B cell (primary cell): Measurements from ENCODE around the gene LEMD2. TPM values are rescaled to one million over a fixed set of nuclear protein-coding genes. Genes with fewer than 3 reads are reported as not detected.
A peak's percentile ranks its signal among the peaks of the same experiment; 100 is the strongest.

ENCODE experiments used
- ATAC-seq: fragments of 200-7000 bp; cut with Tn5 transposase; one replicate; pipeline ENCODE4 v1.10.0; 2021; ENCODE audit warnings: low read depth, mild to moderate bottlenecking, moderate number of reproducible peaks, moderate library complexity
- CTCF ChIA-PET: fragments of 350-600 bp; sonication (Branson Sonifier 250); formaldehyde crosslinking; loops from one replicate; lab custom pipeline; 2021; ENCODE audit warnings: antibody characterized with exemption, inconsistent platforms; lab: Charles Lee
- POLR2A ChIA-PET: fragments of 350-600 bp; sonication (Branson Sonifier 250); formaldehyde crosslinking; loops from one replicate; lab custom pipeline; 2021; ENCODE audit warnings: antibody characterized with exemption; lab: Charles Lee
- DNase-seq: peaks from one replicate; pipeline ENCODE4 v3.0.0; 2013
- H2AFZ ChIP-seq: 2 replicates; pipeline ENCODE4 v1.6.1; 2012; ENCODE audit warnings: mild to moderate bottlenecking, low read depth, low read length; ENCODE audit not compliant: insufficient read depth, poor library complexity, severe bottlenecking
- H3K27ac ChIP-seq, 2 donors: 1 replicate in 1 of 2; 2 replicates in 1 of 2; pipeline ENCODE4 v1.5.1; 2012 to 2013; ENCODE audit warnings: low read length in 2 of 2, mild to moderate bottlenecking in 2 of 2, moderate library complexity in 1 of 2
- H3K27me3 ChIP-seq, 4 experiments: fragments of 200-600 bp in 1 of 4; sonication (generic) in 1 of 4; replicated peaks in 1 of 4; 1 replicate in 2 of 4; 2 replicates in 2 of 4; pipeline versions ENCODE4 v1.6.1 to v1.7.0; 2013 to 2016; ENCODE audit warnings: low read length in 3 of 4, mild to moderate bottlenecking in 2 of 4, mixed read lengths in 1 of 4, moderate library complexity in 1 of 4; ENCODE audit not compliant: insufficient read depth in 4 of 4, control insufficient read depth in 3 of 4; ENCODE audit errors: control extremely low read depth in 1 of 4
- H3K36me3 ChIP-seq, 2 experiments: replicated peaks in 1 of 2; 1 replicate in 1 of 2; 2 replicates in 1 of 2; pipeline versions ENCODE4 v1.6.1 to v1.7.1; 2013; ENCODE audit warnings: low read length in 1 of 2; ENCODE audit not compliant: insufficient read depth in 2 of 2, control insufficient read depth in 1 of 2; ENCODE audit errors: control extremely low read depth in 1 of 2, extremely low read depth in 1 of 2
- H3K4me1 ChIP-seq, 2 donors: fragments of 200-600 bp in 1 of 2; sonication (generic) in 1 of 2; 1 replicate in 1 of 2; 2 replicates in 1 of 2; pipeline versions ENCODE4 v1.5.1 to v1.6.1; 2013 to 2017; ENCODE audit warnings: low read length in 2 of 2; ENCODE audit not compliant: control insufficient read depth in 2 of 2, insufficient read depth in 2 of 2
- H3K4me2 ChIP-seq: replicated peaks from 2 replicates; pipeline ENCODE3; 2012; ENCODE audit warnings: mild to moderate bottlenecking, low read depth, low read length; ENCODE audit not compliant: poor library complexity, severe bottlenecking
- H3K4me3 ChIP-seq, 5 experiments: fragments of 200-600 bp in 1 of 5; sonication (generic) in 1 of 5; 1 replicate in 3 of 5; 2 replicates in 2 of 5; pipeline versions ENCODE4 v1.5.1 to v1.7.0; 2011 to 2016; ENCODE audit warnings: low read length in 4 of 5, mild to moderate bottlenecking in 4 of 5, low read depth in 2 of 5, control low read depth in 1 of 5, moderate library complexity in 1 of 5; ENCODE audit not compliant: insufficient read depth in 1 of 5; ENCODE audit errors: control extremely low read depth in 1 of 5, extremely low read depth in 1 of 5
- H3K79me2 ChIP-seq: fragments of 200-600 bp; sonication (generic); one replicate; pipeline ENCODE4 v1.6.0; 2016; ENCODE audit warnings: low read length; ENCODE audit not compliant: control insufficient read depth, insufficient read depth
- H3K9ac ChIP-seq: fragments of 200-600 bp; sonication (generic); 2 replicates; pipeline ENCODE4 v1.6.1; 2017; ENCODE audit warnings: mild to moderate bottlenecking, low read length, moderate library complexity
- H3K9me3 ChIP-seq, 3 donors: one replicate each; pipeline versions ENCODE4 v1.6.1 to v1.7.1; 2013; ENCODE audit warnings: low read length in 2 of 3; ENCODE audit not compliant: control insufficient read depth in 2 of 3, insufficient read depth in 1 of 3; ENCODE audit errors: control extremely low read depth in 1 of 3
- H4K20me1 ChIP-seq: 2 replicates; pipeline ENCODE4 v1.6.0; 2012; ENCODE audit warnings: mild to moderate bottlenecking, low read length; ENCODE audit not compliant: insufficient read depth, control insufficient read depth, poor library complexity, severe bottlenecking
- H3K27ac Mint-ChIP-seq: one replicate; pipeline ENCODE4 v1.8.0; 2021; ENCODE audit warnings: mixed read lengths
- H3K27me3 Mint-ChIP-seq: one replicate; pipeline ENCODE4 v1.8.0; 2021; ENCODE audit warnings: mixed read lengths
- H3K4me1 Mint-ChIP-seq: one replicate; pipeline ENCODE4 v1.8.0; 2021; ENCODE audit warnings: mixed read lengths
- H3K4me3 Mint-ChIP-seq: one replicate; pipeline ENCODE4 v1.8.0; 2021; ENCODE audit warnings: mixed read lengths
- H3K9me3 Mint-ChIP-seq: one replicate; pipeline ENCODE4 v1.8.0; 2022; ENCODE audit warnings: mixed read lengths; ENCODE audit not compliant: insufficient read depth
- EZH2 ChIP-seq: IDR thresholded peaks from 2 replicates; pipeline ENCODE4 v1.6.1; 2012; ENCODE audit warnings: borderline replicate concordance, low read depth, mild to moderate bottlenecking, moderate library complexity, low read length; ENCODE audit not compliant: insufficient read depth, poor library complexity, severe bottlenecking
- WGBS: methylation state at CpG from one replicate; pipeline ENCODE4 v1.1.5; 2013; ENCODE audit warnings: missing lambda C conversion rate; ENCODE audit not compliant: insufficient coverage; 5-methylcytosine and 5-hydroxymethylcytosine counted together
- intact Hi-C: fragments of 100-400 bp; cut with micrococcal nuclease; formaldehyde crosslinking; loops from one replicate; pipeline ENCODE4 v1.10.0; 2022
- polyA minus RNA-seq: library from RNA; depleted of rRNA, polyadenylated mRNA; stranded (reverse); fragments of >200 nt; gene quantifications from 2 replicates; pipeline ENCODE4 v1.2.3, GENCODE V29; 2012
- polyA plus RNA-seq: library from polyadenylated mRNA; depleted of rRNA; stranded (reverse); fragments of >200 nt; gene quantifications from 2 replicates; pipeline ENCODE4 v1.2.3, GENCODE V29; 2012
- total RNA-seq, 2 donors: library from RNA; stranded (reverse); fragments of 120-200 nt in 1 of 2; gene quantifications; 1 replicate in 1 of 2; 2 replicates in 1 of 2; pipeline versions ENCODE4 v1.2.3 to v1.2.4, GENCODE V29; 2013 to 2022
- TF ChIP-seq, protein P1 (sequence below): fragments of 200-600 bp; IDR thresholded peaks from one replicate; pipeline ENCODE4 v1.8.0; 2022; ENCODE audit warnings: antibody characterized with exemption, mild to moderate bottlenecking

LEMD2 gene
- total RNA-seq (113 and 122 TPM in 2 replicates), polyA plus RNA-seq (58.7 and 68.1 TPM in 2 replicates), polyA minus RNA-seq (59.1 and 67.3 TPM in 2 replicates)
- total RNA-seq (2013) = 62.1 TPM

DNA sequence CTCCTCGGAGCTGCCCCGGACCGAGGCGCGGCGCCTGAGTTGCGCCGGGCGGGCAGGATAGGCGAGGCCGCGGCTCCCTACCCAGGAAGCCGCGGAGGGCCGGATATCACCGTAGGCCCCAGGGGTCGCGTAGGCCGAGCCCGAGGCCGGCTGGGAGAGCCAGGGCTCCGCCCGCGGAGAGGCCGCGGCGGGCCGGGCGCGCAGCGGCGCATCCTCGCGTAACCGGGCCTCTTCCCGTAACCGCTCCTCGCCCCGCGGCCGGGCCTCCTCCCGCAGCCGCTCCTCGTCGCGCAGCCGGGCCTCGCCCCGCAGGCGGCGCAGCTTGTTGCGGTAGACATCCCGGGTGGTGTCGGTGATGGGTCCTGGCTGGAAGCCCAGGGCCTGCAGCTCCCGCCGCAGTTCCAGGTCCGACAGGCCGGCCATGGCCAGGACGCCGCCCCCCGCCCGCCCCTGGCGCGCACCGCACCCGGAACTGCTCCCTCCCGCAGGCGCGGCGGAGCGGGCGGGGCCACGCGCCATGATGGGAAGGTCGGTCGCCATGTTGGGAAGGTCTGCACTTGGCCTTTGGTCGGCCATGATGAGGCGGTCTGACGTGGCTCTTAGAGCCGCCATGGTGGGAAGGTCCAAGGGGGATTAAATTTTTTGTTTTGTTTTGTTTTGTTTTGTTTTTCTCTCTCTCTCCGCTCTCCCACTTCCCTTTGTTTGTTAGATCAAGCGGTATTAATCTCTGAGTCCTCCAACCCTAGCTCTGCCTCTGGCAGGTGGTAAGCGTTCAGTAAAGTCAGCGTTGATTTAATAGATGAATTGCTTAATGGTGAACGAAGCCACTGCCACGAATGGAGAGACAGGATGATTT is at the start of gene LEMD2:
Gene LEMD2, minus strand, starts transcription at position 437 of the 856 bp plus-strand sequence. Its CDS starts 14 bp downstream, at position 423.
- Histone ChIP-seq H3K4me2 (peak within 1 kb of the TSS; percentile 84), H3K27ac (peak within 1 kb of the TSS; percentile 78 to 89), H2AFZ (peak within 1 kb of the TSS; percentile 84), H3K79me2 (peaks cover 43% of the 10 kb centered on the region), H4K20me1 (peaks cover 40% of the 10 kb centered on the region), H3K4me3 (peak within 1 kb of the TSS; percentile 11 to 89 (median 73)), H3K36me3 (peaks cover 0 to 14% of the 10 kb centered on the region in 2 experiments), H3K27me3 (peaks cover 0 to 5% (median 0%) of the 10 kb centered on the region in 4 experiments), H3K4me1 (peaks cover 34 to 37% of the 10 kb centered on the region in 2 donors), H3K9ac (peak within 1 kb of the TSS; percentile 93), H3K9me3 (no peaks in the 10 kb centered on the region)
- intact Hi-C loops = loop anchor here (1.0 to 5.0 kb wide), 5 partner anchors 18 to 458 kb away; partner anchors contain the start of genes CUTA, KIFC1, SMIM29 and UQCC2
- DNase-seq (peak; percentile 95), ATAC-seq (peak; percentile 92)
- no peaks in the 10 kb centered on the region for H3K9me3 Mint-ChIP-seq
- WGBS = 3% methylated on average over 78 of the region's 86 CpGs
- H3K27ac Mint-ChIP-seq = peak within 1 kb of the TSS; percentile 97
- peaks cover 4% of the 10 kb centered on the region for H3K27me3 Mint-ChIP-seq
- peak within 1 kb of the TSS; percentile 93 for H3K4me3 Mint-ChIP-seq
- ChIA-PET POLR2A (interaction anchor here (0.9 kb wide), 1 partner anchor 77 kb away, joined by 4 read pairs; the partner anchor contains the start of gene UQCC2), CTCF (interaction anchor here (1.6 to 5.6 kb wide), 2 partner anchors 9 to 18 kb away, joined by 3 to 48 read pairs; no protein-coding TSS in a partner anchor)
- peaks cover 47% of the 10 kb centered on the region for H3K4me1 Mint-ChIP-seq
- TF ChIP-seq EZH2 = no peak

DNA sequence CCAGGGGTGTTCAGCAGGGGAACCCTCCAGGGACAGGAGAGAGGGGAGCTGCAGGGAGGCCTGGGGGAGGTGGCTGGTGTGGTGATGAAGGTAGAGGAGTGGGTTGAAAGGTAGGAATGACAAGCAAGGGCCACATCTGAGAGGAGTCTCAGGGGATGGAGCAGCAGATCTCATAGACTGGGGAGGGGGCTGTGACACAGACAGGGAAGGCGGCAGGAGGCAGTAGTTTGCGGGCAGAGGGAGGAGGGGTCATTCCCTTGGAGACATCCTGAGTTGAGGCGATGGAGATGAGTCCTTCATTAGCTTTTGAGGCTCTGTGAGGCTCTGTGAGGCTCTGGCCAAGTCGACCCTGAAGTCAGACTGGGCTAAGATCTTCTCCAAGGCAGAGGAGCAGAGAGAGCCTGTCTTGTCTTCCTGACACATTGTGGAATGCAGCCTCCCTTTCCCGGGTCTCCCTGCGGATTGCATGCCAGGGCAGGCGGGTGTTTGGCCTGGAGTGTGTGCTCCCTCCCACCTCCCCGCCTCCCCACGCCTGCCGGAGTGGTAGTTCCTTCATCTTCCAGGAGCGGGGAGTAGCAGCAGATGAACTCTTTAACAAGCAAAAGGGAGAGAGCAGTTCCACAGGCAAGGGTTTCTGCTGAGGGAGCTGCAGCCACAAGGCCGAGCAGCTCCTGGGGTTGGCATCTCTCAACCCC is 49.2 kb upstream of the LEMD2 start:
- no peak overlapping the region for H3K4me2 ChIP-seq
- H3K27me3 ChIP-seq = peaks cover 0 to 11% (median 1%) of the 10 kb centered on the region in 4 experiments
- peaks cover 0 to 5% of the 10 kb centered on the region in 2 donors for H3K4me1 ChIP-seq
- H3K9ac ChIP-seq = no peak overlapping the region
- H3K36me3 ChIP-seq = no peaks in the 10 kb centered on the region
- Mint-ChIP-seq H3K27ac (no peak overlapping the region), H3K4me1 (peaks cover 3% of the 10 kb centered on the region), H3K4me3 (no peak overlapping the region), H3K27me3 (peaks cover 10% of the 10 kb centered on the region), H3K9me3 (no peaks in the 10 kb centered on the region)
- no peaks in the 10 kb centered on the region for H4K20me1 ChIP-seq
- DNase-seq (no peak), ATAC-seq (no peak)
- TF ChIP-seq, protein P1, sequence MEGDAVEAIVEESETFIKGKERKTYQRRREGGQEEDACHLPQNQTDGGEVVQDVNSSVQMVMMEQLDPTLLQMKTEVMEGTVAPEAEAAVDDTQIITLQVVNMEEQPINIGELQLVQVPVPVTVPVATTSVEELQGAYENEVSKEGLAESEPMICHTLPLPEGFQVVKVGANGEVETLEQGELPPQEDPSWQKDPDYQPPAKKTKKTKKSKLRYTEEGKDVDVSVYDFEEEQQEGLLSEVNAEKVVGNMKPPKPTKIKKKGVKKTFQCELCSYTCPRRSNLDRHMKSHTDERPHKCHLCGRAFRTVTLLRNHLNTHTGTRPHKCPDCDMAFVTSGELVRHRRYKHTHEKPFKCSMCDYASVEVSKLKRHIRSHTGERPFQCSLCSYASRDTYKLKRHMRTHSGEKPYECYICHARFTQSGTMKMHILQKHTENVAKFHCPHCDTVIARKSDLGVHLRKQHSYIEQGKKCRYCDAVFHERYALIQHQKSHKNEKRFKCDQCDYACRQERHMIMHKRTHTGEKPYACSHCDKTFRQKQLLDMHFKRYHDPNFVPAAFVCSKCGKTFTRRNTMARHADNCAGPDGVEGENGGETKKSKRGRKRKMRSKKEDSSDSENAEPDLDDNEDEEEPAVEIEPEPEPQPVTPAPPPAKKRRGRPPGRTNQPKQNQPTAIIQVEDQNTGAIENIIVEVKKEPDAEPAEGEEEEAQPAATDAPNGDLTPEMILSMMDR = no peak
- no peak for TF ChIP-seq EZH2
- POLR2A ChIA-PET = no interaction called here
- H2AFZ ChIP-seq = no peak overlapping the region
- no peaks in the 10 kb centered on the region for H3K79me2 ChIP-seq
- CTCF ChIA-PET = interaction anchor here (1.1 kb wide), 1 partner anchor 66 kb away, joined by 4 read pairs; no protein-coding TSS in a partner anchor
- intact Hi-C loops = no loop called here
- H3K4me3 ChIP-seq = no peak overlapping the region
- no peak overlapping the region for H3K27ac ChIP-seq
- peaks cover 0 to 18% (median 0%) of the 10 kb centered on the region in 3 donors for H3K9me3 ChIP-seq
- 86% methylated on average over 12 of the region's 12 CpGs for WGBS
